Activated CD4-positive, alpha-beta T cell treated with anti-CD3 and anti-CD28 coated beads for 4 hours (primary cell): Measurements from ENCODE around the gene STAG3.
"Not testable (repeated sequence)": the region's sequence is repeated elsewhere in the genome, so short reads cannot be mapped to it uniquely, and the experiment has no call there.

Experiments
- DNase-seq, 2 donors: peaks; one replicate each; pipeline ENCODE4 v3.0.0-alpha.2; 2020

STAG3 gene

GRCh38 chr7:100248483-100248882, 70.8 kb downstream of the STAG3 start:
- DNase-seq, result no peak

- no peak for DNase-seq
These were observed 79.3 kb downstream of the STAG3 start for GRCh38 chr7:100257017-100257416.

GRCh38 chr7:100259984-100260383, 82.3 kb downstream of the STAG3 start:
- DNase-seq, result not testable (repeated sequence)

GRCh38 chr7:100262896-100263295, 85.2 kb downstream of the STAG3 start:
- not testable (repeated sequence) for DNase-seq
